HG02852 (cell line): ENCODE data around the gene BCAS3.
"Not testable (repeated sequence)": the region's sequence is repeated elsewhere in the genome, so short reads cannot be mapped to it uniquely, and the experiment has no call there.

Experiments used
- ATAC-seq: cut with Tn5 transposase; IDR thresholded peaks from one replicate; pipeline ENCODE4 v1.9.1; 2021; ENCODE audit warnings: mild to moderate bottlenecking, moderate library complexity; ENCODE audit not compliant: unreplicated experiment

BCAS3 gene

DNA sequence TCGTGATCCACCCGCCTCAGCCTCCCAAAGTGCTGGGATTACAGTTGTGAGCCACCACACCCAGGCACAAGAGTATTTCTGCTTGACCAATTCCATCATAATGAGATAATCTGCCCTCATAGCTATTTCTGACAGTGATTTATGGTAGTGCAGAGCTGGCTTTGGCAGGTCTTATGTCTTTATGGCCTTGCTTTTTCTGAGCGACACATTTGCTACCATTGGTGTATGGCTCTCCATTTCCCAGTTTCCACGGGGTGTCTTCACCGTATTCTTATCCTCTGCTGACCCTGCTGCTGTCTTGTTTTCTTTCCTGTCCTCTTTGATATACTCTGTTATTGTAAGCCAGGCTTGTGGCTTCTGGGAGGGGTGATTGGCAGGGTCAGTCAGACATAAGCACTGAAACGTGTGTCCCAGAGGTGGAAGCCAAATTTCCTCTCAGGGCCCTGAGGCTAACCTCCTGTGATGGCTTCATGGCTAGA lies 560.8 kb downstream of the BCAS3 start:
- no peak for ATAC-seq

DNA sequence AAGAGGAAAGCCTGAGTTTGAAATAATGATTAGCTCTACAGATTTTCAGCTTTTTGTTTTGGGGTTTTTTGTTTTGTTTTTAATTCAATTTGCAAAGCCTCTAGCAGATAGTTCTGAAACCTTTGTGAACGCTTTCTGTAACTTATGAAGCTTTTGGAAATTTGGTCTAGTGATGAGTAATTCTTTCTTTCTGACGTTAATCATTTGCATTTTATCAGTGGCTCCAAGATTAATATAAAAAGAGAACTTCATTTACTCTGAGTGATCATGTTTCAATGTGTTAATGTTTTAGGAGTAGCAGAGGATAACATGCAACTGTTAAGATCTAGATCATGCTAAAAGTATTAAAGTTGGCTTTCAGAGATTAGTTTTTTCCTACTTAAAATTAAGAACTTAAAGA lies 561.7 kb downstream of the BCAS3 start:
- ATAC-seq = no peak

DNA sequence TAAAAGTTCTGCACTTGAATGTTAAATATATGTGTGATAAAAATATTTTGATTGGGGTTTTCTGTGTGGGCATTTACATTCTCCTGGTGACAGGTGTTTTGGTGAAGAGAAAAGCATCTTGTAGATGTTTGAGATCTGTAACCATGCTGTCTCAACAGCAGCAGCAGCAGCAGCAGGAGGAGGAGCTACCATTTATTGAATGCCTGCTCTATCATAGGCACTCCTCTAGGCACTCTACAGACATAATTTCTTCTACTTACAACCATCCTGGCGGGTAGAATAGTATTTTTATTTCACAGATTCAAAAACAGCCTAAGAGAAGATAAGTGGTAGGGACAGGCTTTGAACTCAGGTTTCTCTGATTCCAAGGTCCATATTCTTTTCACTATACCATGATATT lies 562.3 kb downstream of the BCAS3 start:
- no peak for ATAC-seq

DNA sequence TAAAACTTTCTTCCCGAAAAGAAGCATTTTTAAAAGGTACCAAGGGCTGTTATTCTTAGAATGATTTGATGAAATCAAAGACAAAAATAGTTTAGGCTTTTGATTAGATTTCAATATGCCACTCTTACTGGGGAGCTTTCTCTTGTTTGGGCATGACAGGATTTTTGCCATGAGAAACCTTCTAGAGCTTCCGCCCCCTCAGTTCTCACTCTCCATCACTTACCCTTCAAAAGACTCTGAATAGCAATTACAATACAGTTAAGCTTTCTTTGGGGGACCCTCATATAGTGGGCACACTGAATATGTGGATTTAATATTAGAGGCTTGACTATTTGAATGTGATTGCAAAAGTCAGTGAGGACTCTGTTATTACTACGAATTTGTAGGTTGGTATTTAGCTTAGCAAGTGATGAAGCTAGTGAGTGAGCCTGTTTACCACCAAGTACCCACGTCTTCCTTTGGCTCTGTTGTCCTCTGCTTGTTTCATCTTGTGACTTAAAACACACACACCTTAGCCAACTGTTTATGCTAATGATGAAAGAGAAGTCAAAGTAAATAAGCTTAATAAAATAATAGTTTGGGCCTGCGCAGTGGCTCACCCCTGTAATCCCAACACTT lies 563.3 kb downstream of the BCAS3 start:
- no peak for ATAC-seq

DNA sequence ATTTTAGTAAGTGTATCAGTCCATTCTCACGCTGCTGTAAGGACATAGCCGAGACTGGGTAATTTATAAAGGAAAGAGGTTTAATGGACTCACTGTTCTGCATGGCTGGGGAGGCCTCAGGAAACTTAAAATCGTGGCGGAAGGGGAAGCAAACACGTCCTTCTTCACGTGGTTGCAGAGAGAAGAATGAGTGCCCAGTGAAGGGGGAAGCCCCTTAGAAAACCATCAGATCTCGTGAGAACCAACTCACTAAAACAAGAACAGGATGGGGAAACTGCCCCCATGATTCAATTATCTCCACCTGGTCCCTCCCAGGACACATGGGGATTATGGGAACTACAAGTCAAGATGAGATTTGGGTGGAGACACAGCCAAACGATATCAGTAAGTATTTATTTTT lies 567.3 kb downstream of the BCAS3 start:
- ATAC-seq = not testable (repeated sequence)

DNA sequence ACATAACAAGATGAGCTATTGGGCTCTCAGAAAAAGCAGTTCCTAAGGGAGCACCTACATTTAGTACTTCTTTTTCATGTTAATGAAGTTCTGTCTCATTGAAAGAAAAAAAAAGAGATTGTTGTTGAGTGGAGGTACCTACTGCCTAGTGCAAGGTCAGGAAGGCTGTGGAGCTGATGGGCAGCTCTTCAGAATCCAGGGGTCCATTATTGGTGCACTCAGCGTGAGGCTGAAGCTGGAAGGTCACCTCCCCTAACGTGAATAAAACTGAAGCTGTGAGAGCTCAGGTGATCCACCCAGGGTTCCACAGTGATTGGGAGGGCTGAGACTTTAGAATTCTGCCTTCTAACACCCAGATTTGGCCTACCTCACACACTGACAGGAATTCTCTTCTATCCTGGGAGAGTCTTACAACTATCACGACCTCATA lies 568.1 kb downstream of the BCAS3 start:
- no peak for ATAC-seq

DNA sequence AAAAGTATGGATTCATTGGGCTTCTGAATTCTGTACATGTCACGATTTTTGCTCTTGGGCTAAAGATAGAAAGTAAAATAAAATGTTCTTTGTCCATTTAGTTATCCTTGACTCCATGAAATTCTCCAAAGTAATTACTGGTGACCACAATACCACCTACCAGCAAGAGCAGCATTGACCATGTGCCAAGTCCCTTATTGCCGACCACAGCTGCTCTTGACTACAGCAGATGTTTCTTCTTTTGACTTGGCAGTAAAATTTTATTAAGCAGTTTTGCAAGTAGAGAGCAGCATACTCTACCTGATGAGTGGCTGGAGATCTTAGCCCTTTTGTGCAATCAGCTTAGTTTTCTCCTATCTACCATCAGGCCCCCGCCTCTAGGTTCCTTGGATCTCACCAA lies 569.8 kb downstream of the BCAS3 start:
- ATAC-seq = no peak

DNA sequence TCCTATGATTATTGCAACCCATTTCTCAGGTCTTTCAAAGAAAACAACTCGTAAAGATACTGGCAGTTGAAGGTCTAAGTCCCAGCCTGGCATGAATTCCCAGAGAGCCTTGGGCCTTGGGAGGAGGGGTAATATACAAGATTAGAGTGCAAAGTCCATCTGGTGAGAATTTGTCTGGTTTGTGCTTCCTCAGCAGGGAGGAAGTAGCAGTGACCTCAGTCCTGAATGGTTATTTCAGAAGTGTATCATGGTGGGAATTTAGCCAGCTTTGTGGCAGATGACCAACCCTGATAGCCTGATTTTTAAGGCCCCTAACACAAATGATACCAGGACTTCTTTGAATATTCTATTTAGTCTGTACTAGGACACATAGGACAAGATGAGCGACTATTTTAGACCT lies 570.7 kb downstream of the BCAS3 start:
- ATAC-seq = no peak

DNA sequence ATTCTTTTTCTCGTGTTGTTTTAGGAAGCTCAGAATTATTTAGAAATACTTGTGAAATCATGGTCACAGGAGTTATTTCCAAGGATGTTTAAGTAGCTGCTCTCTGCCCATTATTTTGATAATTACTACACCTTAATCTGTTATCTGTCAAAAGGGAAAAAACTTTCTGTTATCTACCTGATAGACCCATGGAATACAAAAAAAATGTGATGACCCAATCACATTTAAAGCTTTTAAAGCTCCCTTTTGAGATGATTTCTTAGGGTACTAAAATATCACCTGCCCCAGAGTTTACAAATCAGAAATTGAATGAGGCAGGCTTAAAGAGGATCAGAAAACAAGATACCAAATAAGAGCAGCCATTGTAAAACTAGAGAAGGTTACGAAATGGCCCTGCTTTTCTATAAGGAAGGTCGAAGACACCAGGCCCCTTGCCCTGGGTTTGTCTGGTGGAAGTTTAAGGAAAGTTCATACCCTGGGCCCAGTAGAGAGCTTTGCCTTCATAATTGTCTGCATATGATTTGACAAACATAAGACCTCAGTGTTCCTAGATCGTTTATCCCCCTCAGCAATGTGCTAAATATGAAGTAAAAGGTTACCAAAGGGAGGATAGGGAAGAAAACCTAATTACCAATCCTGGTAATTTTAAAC lies 572.1 kb downstream of the BCAS3 start:
- ATAC-seq = no peak

DNA sequence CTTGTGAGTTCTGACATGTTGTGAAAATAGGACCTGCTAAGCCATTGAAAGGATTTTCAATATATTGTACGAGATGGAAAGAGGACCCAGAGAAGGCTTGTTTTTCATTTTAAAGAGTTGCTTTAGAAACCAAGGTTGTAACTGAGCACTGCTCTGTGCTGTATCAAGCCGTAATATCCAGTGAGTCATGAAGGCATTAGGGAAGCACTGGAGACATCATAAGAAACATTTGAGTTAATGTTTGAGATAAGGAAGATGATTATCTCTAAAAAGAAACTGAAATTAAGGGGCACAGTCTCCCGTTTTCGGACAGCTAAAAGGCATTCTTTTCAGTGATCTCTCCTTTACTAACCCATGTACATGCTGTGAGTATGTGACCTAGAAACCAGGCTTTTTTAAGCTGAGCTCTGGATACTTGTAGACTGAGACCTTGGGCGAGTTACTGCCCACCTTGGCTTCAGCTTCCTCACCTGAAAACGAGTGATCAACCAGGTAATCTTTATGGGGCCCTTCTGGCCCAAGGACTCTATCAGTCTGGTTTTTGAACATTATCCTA lies 572.8 kb downstream of the BCAS3 start:
- no peak for ATAC-seq

DNA sequence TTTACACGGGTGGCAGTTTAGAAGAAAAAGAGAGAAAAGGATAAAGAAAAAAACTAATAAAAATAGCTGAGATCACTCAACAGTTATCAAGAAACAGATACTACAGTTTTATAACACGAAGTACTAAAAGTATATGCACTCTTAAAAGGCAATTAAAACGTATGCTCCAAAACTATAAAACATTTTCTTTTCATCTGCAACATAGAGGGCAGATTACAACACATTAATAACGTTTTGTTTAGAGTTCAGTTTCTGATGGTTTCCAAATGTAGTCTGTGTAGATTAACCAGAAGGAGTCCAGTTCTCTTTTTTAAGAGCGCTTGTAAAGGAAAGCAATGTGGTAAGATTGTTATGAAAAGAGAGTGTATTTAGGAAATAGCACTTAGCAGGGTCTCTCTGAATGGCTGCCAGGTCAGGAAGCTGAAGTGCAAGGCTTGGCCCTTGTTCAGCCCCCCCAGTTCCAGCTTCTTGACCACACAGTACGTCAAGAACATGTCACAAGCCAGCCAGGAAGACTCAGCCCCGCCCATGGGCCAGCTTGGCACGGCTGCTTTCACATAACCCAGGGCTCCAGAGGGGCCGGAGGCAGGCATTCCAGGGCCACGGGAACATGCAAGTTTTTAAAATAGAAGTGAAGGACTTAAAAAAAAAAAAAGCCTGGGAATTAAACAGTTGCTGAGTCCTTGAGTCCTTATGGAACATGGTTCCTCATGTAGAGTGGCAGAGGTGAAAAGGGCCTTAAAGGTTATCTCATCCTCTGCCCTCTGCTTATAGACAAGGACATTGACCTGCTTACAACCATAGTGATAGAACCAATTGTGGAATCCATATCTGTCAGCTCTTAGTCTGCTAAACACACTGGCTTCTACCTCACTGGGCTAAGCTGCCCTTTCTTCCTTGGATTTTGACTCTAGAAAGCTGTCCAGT lies 574.6 kb downstream of the BCAS3 start:
- ATAC-seq = no peak

DNA sequence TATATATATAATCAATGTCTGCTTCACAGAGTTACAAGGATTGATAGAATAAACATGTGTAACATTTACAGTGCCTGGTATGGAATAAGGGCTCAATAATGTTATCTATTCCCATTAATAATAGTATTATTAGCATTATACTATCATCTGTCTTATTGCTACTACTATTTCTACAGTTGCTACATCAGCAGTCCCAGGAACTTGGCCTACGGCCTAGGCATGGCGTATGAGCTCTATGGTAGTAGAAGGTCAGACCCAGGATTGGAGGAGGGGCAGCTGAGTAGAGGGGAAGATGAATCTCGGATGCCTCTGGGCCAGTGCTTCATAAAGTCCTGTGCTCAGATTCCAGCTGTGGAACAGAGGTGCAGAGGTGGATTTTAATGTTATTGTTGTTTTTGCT lies 575.7 kb downstream of the BCAS3 start:
- ATAC-seq = no peak

DNA sequence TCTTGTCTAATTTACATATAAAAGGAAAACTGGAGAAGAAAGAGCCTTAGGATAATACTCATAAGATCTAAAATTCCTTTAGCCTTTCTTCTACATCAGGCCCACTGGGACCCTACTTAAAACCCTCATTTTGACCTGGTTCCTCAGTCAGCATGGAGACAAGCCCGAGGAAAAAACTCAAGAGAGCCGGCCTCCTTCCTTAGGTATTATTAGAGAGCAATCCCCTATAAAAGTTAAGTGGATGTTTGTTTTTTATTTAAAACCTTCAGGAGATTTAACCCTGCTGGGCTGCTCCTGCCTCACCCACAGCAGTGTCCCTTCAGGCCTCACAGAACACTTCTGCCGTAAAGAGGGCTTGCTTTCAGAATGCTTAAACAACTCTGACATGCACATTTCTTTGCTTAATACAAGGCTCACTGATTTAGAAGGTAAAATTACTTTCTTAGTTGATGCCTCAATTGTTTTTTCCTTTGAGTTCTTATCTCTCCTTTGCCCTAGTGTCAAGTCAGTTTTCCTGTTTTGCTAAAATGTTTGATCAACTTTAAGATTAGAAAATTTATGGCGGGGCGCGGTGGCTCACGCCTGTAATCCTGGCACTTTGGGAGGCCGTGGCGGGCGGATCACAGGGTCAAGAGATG lies 576.4 kb downstream of the BCAS3 start:
- no peak for ATAC-seq

DNA sequence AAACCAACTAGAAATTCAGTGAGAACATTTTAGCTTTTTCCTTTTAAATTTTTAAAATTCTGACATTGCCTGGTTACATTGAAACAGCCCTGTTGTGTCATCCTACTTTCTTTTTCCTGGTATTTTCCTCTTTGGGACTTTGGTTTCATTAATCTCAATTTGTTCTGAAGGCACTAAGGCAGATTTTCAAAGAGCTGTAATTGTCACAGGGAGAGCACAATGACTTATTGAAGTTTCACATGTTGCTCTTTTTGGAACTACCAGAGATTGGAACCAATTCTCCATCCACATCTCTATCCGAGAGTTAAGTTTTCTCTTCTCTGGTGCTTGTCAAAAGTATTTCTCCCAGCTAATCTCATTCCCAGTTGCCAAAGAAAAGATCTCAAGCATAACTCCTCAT lies 577.3 kb downstream of the BCAS3 start:
- no peak for ATAC-seq

DNA sequence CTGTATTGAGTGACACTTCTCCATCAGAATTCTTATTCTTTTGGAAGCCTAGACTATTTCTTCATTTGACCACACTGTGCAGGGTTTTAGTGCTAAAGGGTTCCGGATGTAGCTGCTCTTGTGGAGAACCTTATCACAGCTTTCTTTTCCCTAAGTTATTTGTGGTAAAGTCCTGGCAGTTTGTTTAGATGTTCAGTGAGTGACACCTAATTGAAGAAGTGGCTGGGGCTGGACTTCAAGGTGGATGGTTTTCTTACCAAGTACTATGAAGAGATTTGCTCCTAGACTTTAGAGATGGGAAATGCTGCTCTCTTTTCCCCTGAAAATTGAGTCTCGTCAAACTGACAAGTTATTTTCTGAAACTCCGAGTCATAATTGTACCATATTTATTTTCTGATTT lies 578.0 kb downstream of the BCAS3 start:
- ATAC-seq = no peak

DNA sequence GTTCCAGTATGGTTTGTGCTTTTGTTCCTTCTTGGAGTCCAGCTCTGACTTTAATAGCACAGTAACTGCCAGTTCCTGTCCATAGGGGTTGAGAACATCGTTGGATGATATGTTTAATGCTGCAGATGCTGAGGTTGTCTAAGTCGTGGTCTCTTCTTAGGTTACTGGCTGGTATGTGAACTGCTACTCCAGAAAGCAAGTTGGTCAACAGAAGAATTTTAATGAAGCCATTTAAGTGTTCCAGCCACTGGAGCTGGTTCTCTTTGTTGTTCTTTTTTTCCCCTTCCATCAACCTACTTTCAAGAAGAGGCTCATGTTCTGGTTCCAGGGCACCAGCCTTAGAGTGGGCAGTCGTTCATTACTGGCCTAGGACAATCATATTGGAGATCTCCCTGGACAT lies 581.7 kb downstream of the BCAS3 start:
- ATAC-seq = no peak

DNA sequence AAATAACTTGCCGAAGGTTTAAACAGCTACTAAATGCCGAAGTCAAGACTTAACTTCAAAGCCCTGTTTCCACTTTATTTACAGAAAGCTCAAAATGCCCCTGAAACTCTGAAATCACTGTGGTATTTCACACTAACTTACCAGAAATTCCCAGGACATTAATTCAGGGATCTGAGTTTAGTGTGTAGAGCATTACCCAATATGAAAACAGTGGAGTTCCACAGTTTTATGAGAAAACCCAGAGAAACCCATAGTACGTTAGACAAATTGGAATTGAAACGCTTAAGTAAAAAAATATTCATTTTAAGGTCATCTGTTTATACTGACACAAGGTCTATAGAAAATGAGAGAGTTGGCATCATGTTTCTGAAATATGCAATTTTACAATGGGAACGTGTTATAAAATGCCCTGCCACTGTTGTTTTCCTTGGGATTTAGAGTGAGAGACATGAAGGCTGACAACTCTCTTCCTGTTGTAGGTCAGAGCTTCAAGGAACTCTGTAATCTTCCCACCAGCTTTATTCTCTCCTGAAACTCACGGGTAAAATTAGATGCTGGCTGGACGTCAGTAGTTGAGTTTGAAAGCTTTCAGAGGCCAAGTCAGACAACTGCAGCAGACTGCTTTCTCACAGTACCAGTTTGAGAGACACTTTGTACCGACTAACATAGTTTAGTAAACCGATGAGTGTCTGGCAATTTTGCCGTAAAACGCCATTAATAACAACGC lies 582.6 kb downstream of the BCAS3 start:
- ATAC-seq = no peak

DNA sequence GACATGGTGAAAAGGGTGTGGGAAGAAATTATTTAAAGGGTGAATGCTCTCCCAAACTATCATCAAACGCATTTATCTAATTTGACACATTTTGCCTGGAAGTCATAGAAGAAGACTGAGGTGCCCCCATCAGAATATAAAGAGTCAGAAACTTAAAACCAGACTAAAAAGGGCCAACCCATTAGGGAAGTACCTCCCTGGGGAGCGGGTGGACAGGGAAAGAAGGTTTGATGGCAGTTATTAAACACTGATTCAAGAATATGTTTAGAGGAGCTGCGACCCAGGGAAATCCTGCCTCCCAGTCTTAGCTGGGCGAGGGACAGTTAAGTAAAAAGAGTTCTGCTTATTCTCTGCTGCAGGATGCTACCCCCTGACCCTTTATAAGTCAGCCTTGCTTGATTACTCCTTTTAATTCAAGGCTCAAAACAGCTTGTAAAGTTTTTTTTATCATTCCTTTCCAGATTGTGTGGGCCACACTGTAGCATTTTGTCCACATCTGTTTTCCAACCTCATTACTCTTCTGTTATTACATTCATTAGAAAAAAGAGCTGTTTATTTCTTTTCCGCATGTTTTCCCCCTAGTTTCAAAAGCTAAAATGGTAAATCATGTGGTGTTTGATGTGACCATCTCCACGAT lies 583.5 kb downstream of the BCAS3 start:
- no peak for ATAC-seq

DNA sequence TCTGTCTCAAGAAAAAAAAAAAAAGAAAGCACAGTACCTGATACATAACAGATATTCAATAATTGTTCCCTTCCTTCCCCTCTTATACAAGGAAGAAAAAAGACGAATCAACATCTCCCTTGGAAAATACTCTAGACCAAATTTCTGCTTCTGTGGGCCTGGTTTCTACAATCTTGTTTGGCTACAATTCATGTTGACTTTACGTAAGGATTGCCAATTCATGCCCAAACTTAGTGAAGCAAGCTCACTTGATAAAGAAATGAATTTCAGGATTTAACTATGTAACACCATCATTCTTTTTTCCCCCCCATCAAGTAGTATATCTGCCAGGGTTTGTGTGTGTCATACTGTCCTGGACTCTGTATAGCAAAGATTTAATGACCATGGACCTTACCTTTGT lies 587.7 kb downstream of the BCAS3 start:
- no peak for ATAC-seq

DNA sequence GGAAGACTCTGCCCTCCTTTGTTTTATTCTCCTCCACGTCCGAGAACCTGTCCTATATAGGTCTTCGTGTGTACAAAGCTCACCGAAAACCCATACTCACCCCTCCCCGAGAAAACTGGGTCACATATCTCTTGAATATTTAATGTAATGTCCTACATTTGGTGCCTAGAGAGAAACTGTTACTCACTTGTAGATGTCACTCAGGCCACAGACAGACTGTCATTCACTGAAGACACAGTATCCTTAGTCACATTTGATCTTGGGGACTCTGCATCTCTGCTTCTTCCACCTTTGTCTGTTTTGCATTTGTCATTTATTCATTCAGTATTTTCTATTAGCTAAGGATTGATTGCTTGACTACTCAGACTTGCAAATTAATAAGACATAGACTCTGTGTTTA lies 590.2 kb downstream of the BCAS3 start:
- no peak for ATAC-seq
